Urinary bladder (tissue), 4 donors: ENCODE results near the gene APOC4. TPM values are rescaled to one million over a fixed set of nuclear protein-coding genes. Genes with fewer than 3 reads are reported as not detected.
"Not testable (repeated sequence)": the region's sequence is repeated elsewhere in the genome, so short reads cannot be mapped to it uniquely, and the experiment has no call there.

ENCODE experiments used
- DNase-seq: peaks from one replicate; pipeline ENCODE4 v3.0.0-alpha.2; 2015; ENCODE audit errors: extremely low spot score
- H3K27ac ChIP-seq: one replicate; pipeline ENCODE4 v1.5.1; 2013; ENCODE audit warnings: low read depth, mild to moderate bottlenecking, moderate library complexity
- H3K36me3 ChIP-seq: one replicate; pipeline ENCODE4 v1.6.1; 2013; ENCODE audit warnings: mild to moderate bottlenecking, moderate library complexity; ENCODE audit not compliant: insufficient read depth
- H3K4me1 ChIP-seq: one replicate; pipeline ENCODE4 v1.6.1; 2013; ENCODE audit warnings: mild to moderate bottlenecking, moderate library complexity; ENCODE audit not compliant: insufficient read depth
- H3K4me3 ChIP-seq: one replicate; pipeline ENCODE4 v1.5.1; 2013; ENCODE audit warnings: low read depth, low read length
- WGBS: extraction: QIAGEN DNeasy Blood & Tissue Kit; methylation state at CpG from one replicate; pipeline ENCODE4 v1.1.7; 2013; 5-methylcytosine and 5-hydroxymethylcytosine counted together
- polyA plus RNA-seq: library from polyadenylated mRNA; stranded (reverse); fragments of 200-250 nt; gene quantifications from one replicate; pipeline ENCODE4 v1.2.3, GENCODE V29; 2013
- total RNA-seq: library from RNA; depleted of rRNA; stranded (reverse); fragments of >200 nt; gene quantifications from one replicate; pipeline ENCODE4 v1.2.3, GENCODE V29; 2014
- donor health status: healthy with polysubstance abuse.
- donor health status: healthy.

Gene APOC4
- total and polyA plus RNA-seq, 2 donors: not detected

DNA sequence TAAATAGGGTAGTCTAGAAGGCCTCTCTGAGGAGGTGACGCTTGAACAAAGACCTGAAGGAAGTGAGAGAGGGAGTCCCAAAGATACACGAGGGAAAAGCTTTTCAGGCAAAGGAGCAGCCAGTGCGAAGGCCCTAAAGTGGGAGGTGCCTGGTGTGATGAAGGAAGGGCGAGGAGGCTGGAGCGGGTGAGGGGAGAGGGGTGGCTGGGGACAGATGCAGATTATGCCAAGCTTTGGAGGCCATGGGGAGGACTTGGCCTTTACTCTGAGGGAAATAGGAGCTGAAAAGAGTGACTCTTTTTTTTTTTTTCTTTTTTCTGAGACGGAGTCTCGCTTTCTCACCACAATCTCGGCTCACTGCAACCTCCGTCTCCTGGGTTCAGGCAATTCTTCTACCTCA, 16.1 kb downstream of the APOC4 start:
- WGBS: 78% methylated on average over 9 of the region's 9 CpGs

DNA sequence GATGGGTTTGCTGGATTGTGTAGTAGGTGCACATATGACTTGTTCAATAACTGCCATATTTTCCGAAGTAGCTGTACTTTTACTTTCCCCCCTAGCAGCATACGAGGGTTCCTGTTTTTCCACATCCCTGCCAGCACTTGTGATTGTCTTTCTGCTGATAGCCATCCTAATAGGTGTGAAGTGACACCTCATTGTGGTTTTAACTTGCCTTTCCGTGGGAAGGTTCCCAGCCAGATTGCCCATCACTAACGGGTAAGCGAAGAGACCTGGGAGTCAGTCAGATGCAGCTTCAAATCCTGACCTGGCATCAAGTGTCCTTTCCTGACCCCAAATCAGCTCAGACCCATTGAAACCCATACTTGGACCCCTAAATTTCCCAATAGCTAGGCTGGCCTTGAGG, 17.7 kb downstream of the APOC4 start:
- Histone ChIP-seq H3K36me3 (no peaks in the 10 kb centered on the region), H3K4me1 (no peaks in the 10 kb centered on the region), H3K27ac (no peak overlapping the region), H3K4me3 (no peak overlapping the region)
- 70% methylated on average over 5 of the region's 5 CpGs for WGBS
- DNase-seq: no peak

More for the DNA sequence above, 16.1 kb downstream of the APOC4 start:
- Histone ChIP-seq H3K4me3 (no peak overlapping the region), H3K4me1 (no peaks in the 10 kb centered on the region), H3K36me3 (no peaks in the 10 kb centered on the region), H3K27ac (no peak overlapping the region)
- DNase-seq: no peak

DNA sequence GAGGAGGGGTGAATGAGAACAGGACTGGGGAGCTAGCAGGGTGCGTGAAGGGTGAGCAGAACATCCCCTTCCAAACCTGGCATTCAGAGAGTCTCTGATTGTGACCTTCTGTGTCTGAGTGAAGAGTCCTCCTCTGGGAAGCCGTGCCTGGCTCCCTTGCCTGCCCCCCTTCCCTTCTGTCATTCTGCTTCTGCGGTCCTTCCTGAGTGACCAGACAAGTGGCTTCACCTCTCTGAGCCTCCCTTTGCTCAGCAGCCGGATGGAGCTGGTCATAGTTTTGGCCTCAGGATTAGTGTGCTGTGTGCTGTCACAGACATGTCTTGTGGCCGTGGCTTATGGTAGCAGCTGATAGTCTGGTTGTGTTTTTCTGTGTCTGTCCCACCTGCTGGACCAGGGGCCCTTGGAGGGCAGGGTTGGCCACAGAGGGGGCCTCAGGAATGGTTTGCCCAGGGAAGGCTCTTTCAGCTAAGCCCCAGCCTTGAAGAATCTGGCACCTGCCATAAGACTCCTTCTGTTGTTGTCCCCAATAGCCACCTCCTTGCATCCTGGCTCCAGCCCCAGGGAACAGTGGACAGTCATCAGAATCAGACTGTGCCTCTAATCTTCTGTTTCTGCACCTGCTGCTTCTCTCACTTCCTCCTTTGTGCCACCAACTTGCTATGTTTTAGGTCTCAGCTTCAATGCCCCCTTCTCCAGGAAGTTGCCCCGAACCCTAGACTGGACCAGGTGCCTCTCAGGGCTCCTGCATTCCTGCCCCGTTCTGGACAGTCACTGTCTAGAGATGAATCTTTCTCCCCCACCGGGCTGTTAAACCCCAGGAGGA, 19.1 kb downstream of the APOC4 start:
- H3K36me3 ChIP-seq: no peaks in the 10 kb centered on the region
- WGBS: 84% methylated on average over 8 of the region's 8 CpGs
- no peak overlapping the region for H3K27ac ChIP-seq
- no peak overlapping the region for H3K4me3 ChIP-seq
- no peak for DNase-seq
- H3K4me1 ChIP-seq: no peaks in the 10 kb centered on the region

DNA sequence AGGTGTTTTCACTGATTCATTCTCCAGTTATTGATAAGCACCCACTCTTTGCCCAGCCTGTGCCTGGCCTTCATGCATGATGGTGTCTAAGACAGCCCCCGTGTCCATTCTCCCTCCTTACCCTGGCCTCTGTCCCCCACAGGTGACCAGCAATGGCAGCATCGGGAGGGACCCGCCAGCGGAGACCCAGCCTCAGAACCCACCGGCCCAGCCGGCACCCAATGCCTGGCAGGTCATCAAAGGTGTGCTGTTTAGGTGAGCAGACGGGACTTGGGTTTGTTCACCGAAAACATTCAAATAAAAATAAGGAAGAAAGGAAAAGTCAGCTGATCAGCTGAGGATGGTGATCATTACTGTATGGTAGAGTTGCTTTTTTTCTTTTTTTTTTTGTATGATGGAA, 19.8 kb downstream of the APOC4 start:
- no peak overlapping the region for H3K4me3 ChIP-seq
- WGBS: 89% methylated on average over 8 of the region's 8 CpGs
- DNase-seq: no peak
- no peak overlapping the region for H3K27ac ChIP-seq
- no peaks in the 10 kb centered on the region for H3K4me1 ChIP-seq
- H3K36me3 ChIP-seq: no peaks in the 10 kb centered on the region

DNA sequence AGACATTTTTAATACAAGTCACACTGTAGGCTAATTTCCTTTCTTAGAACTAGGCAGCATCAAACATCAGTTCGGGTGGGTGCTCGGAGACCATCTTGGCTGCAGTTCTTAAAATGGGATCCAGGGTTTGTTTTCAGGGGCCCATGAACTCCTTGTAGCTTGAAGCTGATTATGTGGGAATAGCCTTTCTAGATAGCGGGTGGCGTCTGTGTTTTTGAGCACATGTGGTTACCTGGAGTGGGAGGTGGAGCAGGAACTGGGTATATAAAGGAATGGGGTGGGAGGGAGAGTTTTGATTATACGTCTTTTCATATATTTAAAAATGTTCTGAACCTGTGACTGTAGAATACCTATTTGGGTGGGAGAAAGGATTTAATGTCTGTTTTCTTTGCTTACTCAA, 26.1 kb downstream of the APOC4 start:
- Histone ChIP-seq H3K4me3 (no peak overlapping the region), H3K4me1 (no peaks in the 10 kb centered on the region), H3K27ac (no peak overlapping the region), H3K36me3 (peaks cover 1% of the 10 kb centered on the region)
- 93% methylated on average over 5 of the region's 5 CpGs for WGBS
- no peak for DNase-seq

DNA sequence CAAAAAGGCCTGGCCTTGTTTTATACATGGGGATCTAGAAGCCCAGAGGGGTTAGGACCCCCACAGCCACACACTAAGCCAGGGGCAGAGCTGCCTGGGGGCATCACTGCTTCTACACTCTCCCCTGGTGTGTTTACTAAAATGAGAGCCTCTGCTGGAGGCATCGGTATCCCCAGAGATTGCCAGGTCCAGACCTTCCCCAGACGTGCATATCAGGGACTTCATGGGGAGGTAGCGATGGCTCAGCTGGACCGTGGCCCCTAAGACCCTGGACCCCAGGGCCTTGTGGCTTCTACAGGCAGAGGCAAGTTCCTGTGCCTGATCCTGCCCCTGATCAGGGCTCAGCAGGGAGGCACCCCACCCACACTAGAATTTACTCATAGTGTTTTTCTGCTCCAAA, 26.6 kb downstream of the APOC4 start:
- WGBS: 89% methylated on average over 4 of the region's 4 CpGs

DNA sequence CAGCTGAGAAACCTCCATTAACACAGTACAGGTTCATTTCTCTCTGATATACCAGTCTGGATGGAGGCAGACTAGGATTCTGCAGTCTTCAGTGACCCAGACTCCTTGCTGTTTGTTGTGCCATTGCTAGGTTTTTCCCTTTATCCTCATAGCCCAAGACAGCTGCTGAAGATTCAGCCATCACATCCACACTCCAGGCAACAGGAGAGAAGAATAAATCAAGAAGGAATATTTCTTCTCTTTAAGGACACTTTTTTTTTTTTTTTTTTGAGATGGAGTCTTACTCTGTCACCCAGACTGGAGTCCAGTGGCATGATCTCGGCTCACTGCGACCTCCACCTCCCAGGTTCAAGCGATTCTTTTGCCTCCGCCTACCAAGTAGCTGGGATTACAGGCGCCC, 27.4 kb downstream of the APOC4 start:
- H3K4me1 ChIP-seq: no peaks in the 10 kb centered on the region
- DNase-seq: no peak
- H3K4me3 ChIP-seq: no peak overlapping the region
- peaks cover 1% of the 10 kb centered on the region for H3K36me3 ChIP-seq
- 97% methylated on average over 5 of the region's 5 CpGs for WGBS
- H3K27ac ChIP-seq: no peak overlapping the region

More for the DNA sequence above, 26.6 kb downstream of the APOC4 start:
- Histone ChIP-seq H3K27ac (no peak overlapping the region), H3K4me1 (no peaks in the 10 kb centered on the region), H3K4me3 (no peak overlapping the region), H3K36me3 (peaks cover 1% of the 10 kb centered on the region)
- DNase-seq: no peak

DNA sequence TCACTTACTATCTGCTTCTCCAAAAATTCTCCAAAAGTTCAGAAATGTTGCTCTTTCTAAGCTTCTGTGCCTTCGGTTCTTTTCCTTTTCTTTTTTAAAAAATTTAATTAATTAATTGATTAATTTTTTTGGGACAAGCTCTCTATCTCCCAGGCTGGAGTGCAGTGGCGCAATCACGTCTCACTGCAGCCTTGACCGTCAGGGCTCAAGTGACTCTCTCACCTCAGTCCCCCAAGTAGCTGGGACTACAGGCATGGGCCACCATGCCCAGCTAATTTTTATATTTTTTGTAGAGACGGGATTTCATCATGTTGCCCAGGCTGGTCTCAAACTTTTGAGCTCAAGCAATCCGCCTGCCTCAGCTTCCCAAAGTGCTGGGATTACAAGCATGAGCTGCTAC, 29.4 kb downstream of the APOC4 start:
- not testable (repeated sequence) for DNase-seq, H3K36me3 ChIP-seq, H3K4me1 ChIP-seq, H3K27ac ChIP-seq, H3K4me3 ChIP-seq
- WGBS: 94% methylated on average over 6 of the region's 6 CpGs

DNA sequence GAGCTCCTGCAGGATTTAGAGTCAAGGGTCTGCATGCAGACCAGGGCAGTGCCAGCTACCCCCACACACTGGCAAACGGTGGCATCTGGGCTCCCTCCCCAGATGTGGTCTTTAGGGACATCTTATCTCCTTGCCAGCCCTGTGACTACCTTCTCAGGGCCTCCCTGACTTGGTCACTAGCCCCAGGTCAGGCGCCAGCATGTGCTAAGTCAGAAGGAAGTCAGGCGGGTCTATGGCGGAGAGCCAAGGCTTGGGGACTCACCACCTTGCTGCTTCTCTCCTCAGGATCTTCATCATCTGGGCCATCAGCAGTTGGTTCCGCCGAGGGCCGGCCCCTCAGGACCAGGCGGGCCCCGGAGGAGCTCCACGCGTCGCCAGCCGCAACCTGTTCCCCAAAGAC, 30.8 kb downstream of the APOC4 start:
- Histone ChIP-seq H3K4me1 (no peaks in the 10 kb centered on the region), H3K36me3 (peaks cover 7% of the 10 kb centered on the region)

DNA sequence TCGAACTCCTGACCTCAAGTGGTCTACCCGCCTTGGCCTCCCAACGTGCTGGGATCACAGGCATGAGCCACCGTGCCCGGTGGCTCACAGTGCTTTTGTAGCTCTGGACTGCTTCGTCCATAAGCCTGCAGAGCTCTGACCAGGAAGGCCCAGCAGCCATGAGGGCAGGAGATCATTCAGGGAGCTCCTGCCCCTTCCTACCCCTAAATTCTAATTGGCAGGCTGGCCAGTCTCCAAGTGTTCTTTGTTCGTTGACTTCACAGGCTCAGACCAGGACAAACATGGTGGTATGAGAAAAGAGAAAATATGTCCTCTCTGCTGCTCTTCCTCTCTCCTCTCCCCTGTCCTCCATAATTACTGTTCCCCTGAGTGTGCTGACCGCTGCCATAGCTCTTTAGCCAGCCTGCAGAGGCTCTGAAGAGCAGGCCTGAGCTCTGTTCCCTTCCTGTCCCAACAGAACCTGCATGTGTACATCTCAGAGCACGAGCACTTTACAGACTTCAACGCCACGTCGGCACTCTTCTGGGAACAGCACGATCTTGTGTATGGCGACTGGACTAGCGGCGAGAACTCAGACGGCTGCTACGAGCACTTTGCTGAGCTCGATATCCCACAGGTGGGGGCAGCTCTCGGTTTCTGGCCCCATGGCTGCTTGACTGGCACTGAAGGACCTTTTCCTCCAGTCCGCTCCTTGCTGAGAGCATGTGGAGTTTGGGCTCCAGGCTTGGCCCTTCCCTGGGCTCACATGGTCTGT, 32.1 kb downstream of the APOC4 start:
- DNase-seq: no peak
- no peak overlapping the region for H3K27ac ChIP-seq
- peaks cover 7% of the 10 kb centered on the region for H3K36me3 ChIP-seq
- H3K4me3 ChIP-seq: no peak overlapping the region
- 92% methylated on average over 21 of the region's 21 CpGs for WGBS
- H3K4me1 ChIP-seq: no peaks in the 10 kb centered on the region

More for the DNA sequence above, 30.8 kb downstream of the APOC4 start:
- no peak overlapping the region for H3K4me3 ChIP-seq
- 94% methylated on average over 13 of the region's 13 CpGs for WGBS
- DNase-seq: no peak
- no peak overlapping the region for H3K27ac ChIP-seq

DNA sequence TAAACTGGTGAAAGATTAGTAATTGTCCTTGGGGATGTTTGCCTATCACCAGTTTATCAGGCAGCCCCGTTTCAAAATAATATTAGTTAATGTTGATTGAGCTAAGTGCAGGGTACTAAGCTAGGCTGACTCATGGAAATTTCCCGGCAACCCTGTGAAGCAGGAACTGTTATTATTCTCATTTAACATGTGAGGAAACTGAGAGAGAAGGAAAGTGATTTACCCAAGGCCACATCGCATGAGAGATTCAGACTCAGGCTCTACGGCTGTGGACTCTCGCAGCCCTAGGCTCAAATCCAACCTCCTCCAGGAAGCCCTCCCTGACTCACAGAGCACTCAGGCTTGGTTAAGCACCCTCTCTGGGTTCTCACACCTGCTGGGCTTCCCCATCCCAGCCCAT, 32.8 kb downstream of the APOC4 start:
- H3K36me3 ChIP-seq: peaks cover 10% of the 10 kb centered on the region
- WGBS: 95% methylated on average over 5 of the region's 5 CpGs
- no peak overlapping the region for H3K4me3 ChIP-seq
- no peaks in the 10 kb centered on the region for H3K4me1 ChIP-seq
- no peak for DNase-seq
- no peak overlapping the region for H3K27ac ChIP-seq

DNA sequence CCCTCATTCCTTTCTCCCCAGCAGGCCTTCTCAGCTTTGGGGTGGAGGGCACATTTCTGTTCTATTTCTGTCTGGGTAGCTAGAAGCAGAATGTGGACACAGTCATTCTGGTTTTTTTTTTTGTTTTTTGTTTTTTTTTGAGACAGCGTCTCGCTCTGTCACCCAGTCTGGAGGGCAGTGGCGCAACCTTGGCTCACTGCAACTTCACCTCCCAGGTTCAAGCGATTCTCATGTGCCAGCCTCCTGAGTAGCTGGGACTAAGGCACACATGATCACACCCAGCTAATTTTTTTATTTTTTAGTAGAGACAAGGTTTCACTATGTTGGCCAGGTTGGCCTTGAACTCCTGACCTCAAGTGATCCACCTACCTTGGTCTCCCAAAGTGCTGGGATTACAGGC, 33.4 kb downstream of the APOC4 start:
- no peak for DNase-seq
- Histone ChIP-seq H3K4me1 (no peaks in the 10 kb centered on the region), H3K36me3 (peaks cover 10% of the 10 kb centered on the region), H3K27ac (no peak overlapping the region), H3K4me3 (no peak overlapping the region)
- WGBS: 96% methylated on average over 4 of the region's 4 CpGs

DNA sequence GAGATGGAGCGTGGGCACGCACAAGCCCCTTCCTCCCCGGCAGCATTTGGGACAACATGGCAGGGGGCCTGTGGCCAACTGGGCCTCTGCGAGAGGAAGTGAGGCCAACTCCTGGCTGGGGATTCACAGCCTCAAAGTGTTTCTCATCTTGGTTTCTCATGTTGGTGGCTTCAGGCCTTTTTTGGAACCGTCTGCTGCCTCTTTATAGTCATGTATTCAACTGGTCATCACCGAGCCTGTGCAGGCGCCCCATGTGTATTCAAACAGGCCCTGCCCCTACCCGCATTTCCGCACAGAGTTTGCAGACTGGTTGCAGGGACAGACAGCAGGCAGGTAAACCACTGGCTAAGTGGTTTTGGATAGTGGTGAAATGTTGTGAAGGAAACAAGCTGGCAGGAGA, 42.0 kb downstream of the APOC4 start:
- 83% methylated on average over 9 of the region's 9 CpGs for WGBS
- Histone ChIP-seq H3K4me1 (no peaks in the 10 kb centered on the region), H3K36me3 (peaks cover 8% of the 10 kb centered on the region), H3K27ac (no peak overlapping the region), H3K4me3 (no peak overlapping the region)
- DNase-seq: no peak

DNA sequence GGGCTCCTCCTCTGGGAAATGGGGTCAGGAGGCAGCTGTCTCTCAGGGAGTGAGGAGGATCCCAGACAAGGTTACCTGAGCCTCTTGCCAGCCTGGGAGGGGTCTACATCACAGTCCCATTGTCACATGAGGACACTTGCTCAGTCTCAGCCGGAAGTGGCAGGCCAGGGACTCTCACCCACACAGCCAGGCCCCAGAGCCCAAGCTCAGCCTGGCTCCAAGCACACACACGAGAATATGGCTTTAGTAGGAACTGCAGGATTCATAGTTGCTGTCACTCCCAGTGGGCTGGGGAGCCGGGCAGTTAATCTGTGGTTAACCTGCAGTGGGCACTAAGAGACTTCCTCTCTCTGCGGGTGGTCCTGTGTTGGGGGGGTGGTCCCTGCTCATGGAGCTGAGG, 43.4 kb downstream of the APOC4 start:
- Histone ChIP-seq H3K27ac (no peak overlapping the region), H3K4me1 (no peaks in the 10 kb centered on the region), H3K4me3 (no peak overlapping the region), H3K36me3 (peaks cover 5% of the 10 kb centered on the region)
- WGBS: 86% methylated on average over 4 of the region's 4 CpGs
- no peak for DNase-seq
